Esophagus muscularis mucosa (tissue), 4 donors: ENCODE measurements around the gene TMED4.

Experiments used
- CTCF ChIP-seq, 3 experiments: fragments of 200-600 bp in 2 of 3; fragments of 450-650 bp in 1 of 3; sonication (generic) in 2 of 3; IDR thresholded peaks; one replicate each; pipeline ENCODE4 v1.5.1; 2017 to 2019; ENCODE audit warnings: antibody characterized with exemption in 3 of 3, mild to moderate bottlenecking in 2 of 3, moderate library complexity in 1 of 3
- EP300 ChIP-seq: sonication (generic); formaldehyde crosslinking; IDR thresholded peaks from one replicate; pipeline ENCODE4 v1.6.1; 2017; ENCODE audit warnings: antibody characterized with exemption
- POLR2A ChIP-seq: fragments of 450-650 bp; IDR thresholded peaks from one replicate; pipeline ENCODE4 v1.6.1; 2017; ENCODE audit warnings: antibody characterized with exemption, moderate library complexity, mild to moderate bottlenecking, low read depth
- POLR2AphosphoS5 ChIP-seq, 2 donors: sonication (generic); formaldehyde crosslinking; IDR thresholded peaks; one replicate each; pipeline ENCODE4 v1.6.1; 2017; ENCODE audit warnings: antibody characterized with exemption in 2 of 2

- no peak for TF ChIP-seq CTCF (IDR thresholded peaks at IDR 0.05)
- TF ChIP-seq POLR2AphosphoS5 (IDR thresholded peaks at IDR 0.05) = no peak
- TF ChIP-seq POLR2A = no peak
- no peak for TF ChIP-seq EP300
Observed at GRCh38 chr7:44569959-44570358, 12.1 kb downstream of the TMED4 start.
